H9 (cell line): ENCODE results near the gene DNAI1. TPM values are rescaled to one million over a fixed set of nuclear protein-coding genes. Genes with fewer than 3 reads are reported as not detected.
A peak's percentile ranks its signal among the peaks of the same experiment; 100 is the strongest.

Experiments used
- DNase-seq: peaks from one replicate; pipeline ENCODE4 v3.0.0-alpha.2; 2017
- H2AFZ ChIP-seq: one replicate; pipeline ENCODE4 v1.6.1; 2013; ENCODE audit warnings: mild to moderate bottlenecking, low read length, control low read depth, moderate library complexity
- H2AK5ac ChIP-seq: 2 replicates; pipeline ENCODE4 v1.6.1; 2013; ENCODE audit warnings: low read length, control low read depth, mixed read lengths; ENCODE audit not compliant: insufficient read length
- H2BK120ac ChIP-seq: one replicate; pipeline ENCODE4 v1.6.1; 2013; ENCODE audit warnings: low read depth, mild to moderate bottlenecking, low read length, control low read depth, inconsistent platforms; ENCODE audit not compliant: poor library complexity, severe bottlenecking
- H2BK12ac ChIP-seq: 2 replicates; pipeline ENCODE4 v1.6.1; 2013; ENCODE audit warnings: low read length, control low read depth, mixed read lengths, low read depth; ENCODE audit not compliant: insufficient read length
- H2BK15ac ChIP-seq: 2 replicates; pipeline ENCODE4 v1.6.1; 2013; ENCODE audit warnings: low read depth, low read length, control low read depth
- H2BK20ac ChIP-seq: one replicate; pipeline ENCODE4 v1.6.1; 2013; ENCODE audit warnings: low read depth, mild to moderate bottlenecking, low read length, control low read depth, inconsistent platforms; ENCODE audit not compliant: poor library complexity, severe bottlenecking
- H2BK5ac ChIP-seq: 2 replicates; pipeline ENCODE4 v1.6.1; 2013; ENCODE audit warnings: low read length, control low read depth, mixed read lengths; ENCODE audit not compliant: insufficient read length
- H3K14ac ChIP-seq: 2 replicates; pipeline ENCODE4 v1.6.1; 2013; ENCODE audit warnings: low read length, control low read depth; ENCODE audit not compliant: insufficient read depth
- H3K18ac ChIP-seq: 2 replicates; pipeline ENCODE4 v1.6.1; 2013; ENCODE audit warnings: low read depth, mild to moderate bottlenecking, mixed read lengths, low read length, control low read depth; ENCODE audit not compliant: insufficient read length
- H3K23ac ChIP-seq: 2 replicates; pipeline ENCODE4 v1.6.1; 2013; ENCODE audit warnings: low read length, control low read depth, mixed read lengths, low read depth; ENCODE audit not compliant: insufficient read length
- H3K23me2 ChIP-seq: 2 replicates; pipeline ENCODE4 v1.6.1; 2013; ENCODE audit warnings: low read depth, mild to moderate bottlenecking, mixed read lengths, low read length, control low read depth; ENCODE audit not compliant: insufficient read length, poor library complexity, severe bottlenecking
- H3K27ac ChIP-seq: 2 replicates; pipeline ENCODE4 v1.5.1; 2013; ENCODE audit warnings: low read length, control low read depth, mixed read lengths, low read depth; ENCODE audit not compliant: insufficient read length
- H3K27me3 ChIP-seq: 2 replicates; pipeline ENCODE4 v1.6.1; 2013; ENCODE audit warnings: low read length, control low read depth, inconsistent platforms; ENCODE audit not compliant: insufficient read depth
- H3K4ac ChIP-seq: 2 replicates; pipeline ENCODE4 v1.6.1; 2013; ENCODE audit warnings: low read depth, mild to moderate bottlenecking, control low read depth, inconsistent platforms, low read length, moderate library complexity
- H3K4me1 ChIP-seq: 2 replicates; pipeline ENCODE4 v1.6.1; 2013; ENCODE audit warnings: low read length, control low read depth, inconsistent platforms; ENCODE audit not compliant: insufficient read depth
- H3K4me2 ChIP-seq: 2 replicates; pipeline ENCODE4 v1.6.1; 2013; ENCODE audit warnings: low read length, control low read depth, mixed read lengths; ENCODE audit not compliant: insufficient read length, insufficient read depth
- H3K56ac ChIP-seq: 2 replicates; pipeline ENCODE4 v1.6.1; 2013; ENCODE audit warnings: low read depth, mild to moderate bottlenecking, mixed read lengths, low read length, control low read depth; ENCODE audit not compliant: insufficient read length
- H3K79me1 ChIP-seq: 2 replicates; pipeline ENCODE4 v1.6.1; 2013; ENCODE audit warnings: low read depth, mild to moderate bottlenecking, moderate library complexity, low read length, control low read depth, inconsistent platforms; ENCODE audit not compliant: insufficient read depth, poor library complexity, severe bottlenecking
- H3K79me2 ChIP-seq: 2 replicates; pipeline ENCODE4 v1.6.1; 2013; ENCODE audit warnings: low read length, control low read depth, inconsistent platforms; ENCODE audit not compliant: insufficient read depth
- H3K9ac ChIP-seq: 2 replicates; pipeline ENCODE4 v1.6.1; 2013; ENCODE audit warnings: low read length, control low read depth, mixed read lengths; ENCODE audit not compliant: insufficient read length; ENCODE audit errors: extremely low read depth
- H3K9me3 ChIP-seq: one replicate; pipeline ENCODE4 v1.6.1; 2013; ENCODE audit warnings: low read depth, low read length, inconsistent platforms; ENCODE audit not compliant: control insufficient read depth
- H3T11ph ChIP-seq: one replicate; pipeline ENCODE4 v1.6.1; 2013; ENCODE audit warnings: mild to moderate bottlenecking, low read length, control low read depth, inconsistent platforms
- H4K20me1 ChIP-seq: one replicate; pipeline ENCODE4 v1.6.1; 2013; ENCODE audit not compliant: control insufficient read depth, insufficient read length, insufficient read depth
- H4K5ac ChIP-seq: 2 replicates; pipeline ENCODE4 v1.6.1; 2013; ENCODE audit warnings: low read depth, mild to moderate bottlenecking, mixed read lengths, low read length, control low read depth; ENCODE audit not compliant: insufficient read length
- H4K8ac ChIP-seq: replicated peaks from 2 replicates; pipeline ENCODE4 v1.6.1; 2013; ENCODE audit warnings: low read length, control low read depth, mixed read lengths, low read depth; ENCODE audit not compliant: insufficient read length
- H4K91ac ChIP-seq: 2 replicates; pipeline ENCODE4 v1.6.1; 2013; ENCODE audit warnings: low read depth, mild to moderate bottlenecking, moderate library complexity, mixed read lengths, low read length, control low read depth; ENCODE audit not compliant: insufficient read length
- H3K27ac Mint-ChIP-seq, 3 experiments: 2 replicates in 2 of 3; 3 replicates in 1 of 3; pipeline ENCODE4 v1.8.0; 2020 to 2021; ENCODE audit warnings: mixed read lengths in 3 of 3, mild to moderate bottlenecking in 1 of 3, moderate library complexity in 1 of 3
- H3K27me3 Mint-ChIP-seq: 2 replicates; pipeline ENCODE4 v1.8.0; 2021; ENCODE audit warnings: low read depth, mild to moderate bottlenecking, moderate library complexity, mixed read lengths
- H3K36me3 Mint-ChIP-seq, 3 experiments: 2 replicates in 2 of 3; 3 replicates in 1 of 3; pipeline ENCODE4 v1.8.0; 2020 to 2021; ENCODE audit warnings: low read depth in 3 of 3, mixed read lengths in 3 of 3; ENCODE audit not compliant: insufficient read depth in 1 of 3
- H3K4me1 Mint-ChIP-seq, 2 experiments: 2 replicates each; pipeline ENCODE4 v1.8.0; 2020; ENCODE audit warnings: mixed read lengths in 2 of 2
- H3K4me3 Mint-ChIP-seq, 2 experiments: 2 replicates in 1 of 2; 3 replicates in 1 of 2; pipeline ENCODE4 v1.8.0; 2020 to 2021; ENCODE audit warnings: mild to moderate bottlenecking in 2 of 2, mixed read lengths in 2 of 2, moderate library complexity in 1 of 2
- H3K9me3 Mint-ChIP-seq, 2 experiments: 2 replicates in 1 of 2; 3 replicates in 1 of 2; pipeline ENCODE4 v1.8.0; 2020; ENCODE audit warnings: mild to moderate bottlenecking in 2 of 2, mixed read lengths in 2 of 2, moderate library complexity in 1 of 2
- CTCF ChIP-seq: fragments of 200-600 bp; sonication (generic); conservative IDR thresholded peaks from 3 replicates; pipeline ENCODE4 v1.8.0; 2021; ENCODE audit warnings: antibody characterized with exemption, mild to moderate bottlenecking
- WGBS: extraction: QIAGEN DNeasy Blood & Tissue Kit; methylation state at CpG from one replicate; pipeline ENCODE4 v1.1.7; 2013; ENCODE audit warnings: missing lambda C conversion rate, low lambda C conversion rate, mixed read lengths; ENCODE audit not compliant: insufficient read length; ENCODE audit errors: extremely low coverage; 5-methylcytosine and 5-hydroxymethylcytosine counted together
- long read RNA-seq: library from polyadenylated mRNA; unstranded; transcript quantifications from one replicate; pipeline ENCODE4 v2.0.0, GENCODE V29; 2020
- total RNA-seq: library from RNA; stranded (reverse); gene quantifications from 2 replicates; pipeline ENCODE4 v1.2.1, GENCODE V29; 2021

The DNAI1 gene
- 0.22 and 0.83 TPM in 2 replicates for total RNA-seq
- long read RNA-seq, partial matches to known transcripts = 0 of 1 reads
- long read RNA-seq, other reads (novel, unspliced or antisense) = 1 of 1 reads

GRCh38 chr9:34458013-34458958 is at the start of gene DNAI1, which contains the start of gene FAM219A:
DNAI1 (plus strand) TSS chr9:34458805; CDS start chr9:34459006, 201 bp downstream.
FAM219A (minus strand) TSS chr9:34458570; CDS start chr9:34458263, 307 bp downstream.
- no peak within 1 kb of the TSS for H2BK20ac ChIP-seq
- peaks cover 15 to 24% of the 10 kb centered on the region in 2 experiments for H3K4me1 Mint-ChIP-seq
- no peaks in the 10 kb centered on the region for H3K9me3 Mint-ChIP-seq
- no peaks in the 10 kb centered on the region for H3K27me3 ChIP-seq
- H3K4me1 ChIP-seq = no peaks in the 10 kb centered on the region
- no peak within 1 kb of the TSS for H3K23ac ChIP-seq
- no peak within 1 kb of the TSS for H4K91ac ChIP-seq
- no peak within 1 kb of the TSS for H2BK12ac ChIP-seq
- no peak within 1 kb of the TSS for H2BK15ac ChIP-seq
- no CpG with 5 or more reads among the region's 94 CpGs for WGBS
- H4K8ac ChIP-seq = no peak within 1 kb of the TSS
- no peaks in the 10 kb centered on the region for H3K79me1 ChIP-seq
- peak; percentile 98 for DNase-seq
- peak within 1 kb of the TSS; percentile 42 for H3K14ac ChIP-seq
- H2AK5ac ChIP-seq = no peak within 1 kb of the TSS
- peak within 1 kb of the TSS; percentile 69 for H3K9ac ChIP-seq
- no peak within 1 kb of the TSS for H3K4ac ChIP-seq
- H3K27me3 Mint-ChIP-seq = peaks cover 35% of the 10 kb centered on the region
- peak within 1 kb of the TSS in 1 of 3 experiments; percentile 88; a peak in 2 of 7 replicates for H3K27ac Mint-ChIP-seq
- no peak within 1 kb of the TSS for H4K5ac ChIP-seq
- H3K27ac ChIP-seq = no peak within 1 kb of the TSS
- H3K56ac ChIP-seq = no peak within 1 kb of the TSS
- H3K4me3 Mint-ChIP-seq = peak within 1 kb of the TSS; percentile 91 to 94
- no peak within 1 kb of the TSS for H3T11ph ChIP-seq
- no peak within 1 kb of the TSS for H2BK5ac ChIP-seq
- peaks cover 12% of the 10 kb centered on the region for H3K23me2 ChIP-seq
- no peaks in the 10 kb centered on the region for H3K79me2 ChIP-seq
- H3K9me3 ChIP-seq = no peaks in the 10 kb centered on the region
- no peak for TF ChIP-seq CTCF
- H2AFZ ChIP-seq = no peak within 1 kb of the TSS
- no peaks in the 10 kb centered on the region for H4K20me1 ChIP-seq
- no peaks in the 10 kb centered on the region for H3K36me3 Mint-ChIP-seq
- H3K4me2 ChIP-seq = peak within 1 kb of the TSS; percentile 77
- peak within 1 kb of the TSS; percentile 47 for H3K18ac ChIP-seq
- no peak within 1 kb of the TSS for H2BK120ac ChIP-seq
